22Rv1 (cell line): ENCODE results near the gene OLR1.

Experiments
- ZFX ChIP-seq: fragments of 450-650 bp; IDR thresholded peaks from 2 replicates; pipeline ENCODE4 v1.6.1; 2017; ENCODE audit warnings: antibody characterized with exemption, borderline replicate concordance
- TF ChIP-seq, protein P1 (sequence below): fragments of 450-650 bp; IDR thresholded peaks from 2 replicates; pipeline ENCODE4 v1.5.1; 2017; ENCODE audit warnings: mild to moderate bottlenecking

- no peak for TF ChIP-seq ZFX
- TF ChIP-seq, protein P1, sequence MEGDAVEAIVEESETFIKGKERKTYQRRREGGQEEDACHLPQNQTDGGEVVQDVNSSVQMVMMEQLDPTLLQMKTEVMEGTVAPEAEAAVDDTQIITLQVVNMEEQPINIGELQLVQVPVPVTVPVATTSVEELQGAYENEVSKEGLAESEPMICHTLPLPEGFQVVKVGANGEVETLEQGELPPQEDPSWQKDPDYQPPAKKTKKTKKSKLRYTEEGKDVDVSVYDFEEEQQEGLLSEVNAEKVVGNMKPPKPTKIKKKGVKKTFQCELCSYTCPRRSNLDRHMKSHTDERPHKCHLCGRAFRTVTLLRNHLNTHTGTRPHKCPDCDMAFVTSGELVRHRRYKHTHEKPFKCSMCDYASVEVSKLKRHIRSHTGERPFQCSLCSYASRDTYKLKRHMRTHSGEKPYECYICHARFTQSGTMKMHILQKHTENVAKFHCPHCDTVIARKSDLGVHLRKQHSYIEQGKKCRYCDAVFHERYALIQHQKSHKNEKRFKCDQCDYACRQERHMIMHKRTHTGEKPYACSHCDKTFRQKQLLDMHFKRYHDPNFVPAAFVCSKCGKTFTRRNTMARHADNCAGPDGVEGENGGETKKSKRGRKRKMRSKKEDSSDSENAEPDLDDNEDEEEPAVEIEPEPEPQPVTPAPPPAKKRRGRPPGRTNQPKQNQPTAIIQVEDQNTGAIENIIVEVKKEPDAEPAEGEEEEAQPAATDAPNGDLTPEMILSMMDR: no peak
Observed at GRCh38 chr12:10128687-10129086, 43.2 kb downstream of the OLR1 start.
